ENCODE data around the gene KRT6A.

KRT6A gene

DNA sequence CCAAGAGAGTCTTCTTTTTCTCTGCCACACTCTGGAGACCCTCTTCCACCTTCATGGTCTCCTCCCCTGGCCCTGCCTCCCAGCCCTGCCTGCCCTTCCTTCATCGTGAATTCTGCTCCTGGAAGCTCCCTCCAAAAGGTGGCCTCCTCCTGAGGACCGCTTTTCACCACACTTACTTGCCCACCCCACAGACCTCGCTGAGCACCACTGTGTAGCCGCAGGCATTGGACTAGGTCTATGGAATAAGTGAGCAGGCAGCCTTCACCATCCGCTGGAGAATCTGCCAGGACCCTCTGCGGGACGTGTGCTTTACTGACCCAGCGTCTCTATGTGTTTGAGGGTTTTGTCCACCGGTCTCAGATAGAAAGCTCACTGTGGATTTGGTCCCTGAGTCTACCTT is 36.8 kb upstream of the KRT6A start (continued):
- TF ChIP-seq RARB (CRISPR knock-in tag; IDR thresholded peaks at IDR 0.05) (no peak), ZFP3 (CRISPR knock-in tag; IDR thresholded peaks at IDR 0.05) (no peak), CSDC2 (CRISPR knock-in tag; IDR thresholded peaks at IDR 0.05) (no peak)

DNA sequence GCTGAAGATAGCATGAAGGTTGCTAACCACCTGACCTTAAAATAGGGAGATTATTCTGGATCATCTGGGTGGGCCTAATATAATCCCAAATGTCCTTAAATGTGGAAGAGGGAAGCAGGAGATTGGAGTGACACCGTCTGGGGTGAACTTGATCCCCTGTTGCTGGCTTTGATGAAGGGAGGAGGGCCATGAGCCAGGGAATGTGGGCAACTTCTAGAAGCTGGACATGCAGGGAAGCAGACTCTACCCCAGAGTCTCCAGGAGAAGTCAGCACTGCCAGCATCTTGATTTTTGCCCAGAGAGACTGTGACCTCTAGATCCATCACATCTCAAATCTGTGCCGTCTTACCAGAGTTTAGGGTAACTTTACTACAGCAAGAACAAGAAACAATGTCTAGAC is 36.4 kb upstream of the KRT6A start:
- no peak for ATAC-seq
- no peak for TF ChIP-seq ZFP30 (CRISPR knock-in tag; IDR thresholded peaks at IDR 0.05)

DNA sequence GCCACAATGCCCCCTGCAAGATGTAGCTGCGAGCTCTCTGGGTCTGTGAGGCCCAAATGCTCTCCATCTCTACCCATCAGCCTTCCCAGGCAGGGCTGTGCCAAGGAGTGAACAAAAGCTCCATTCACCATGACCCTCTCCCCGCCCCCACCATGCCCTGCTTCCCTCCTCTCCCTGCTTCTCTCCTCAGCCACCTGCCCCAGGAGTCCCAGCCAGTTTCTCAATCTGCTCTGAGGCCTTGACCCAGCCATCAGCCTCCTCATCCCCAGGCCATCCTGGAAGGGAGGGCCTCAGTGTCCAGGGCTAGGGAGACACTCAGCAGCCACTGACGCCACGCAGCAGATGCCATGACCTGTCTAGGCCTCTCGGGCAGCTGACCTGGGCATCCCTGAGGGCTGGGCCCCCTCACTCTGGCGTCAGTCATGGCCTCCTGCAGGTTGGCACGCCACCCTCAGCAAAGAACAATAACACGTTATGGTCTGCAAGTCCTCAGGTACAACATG is 35.6 kb upstream of the KRT6A start:
- no peak for ATAC-seq
- TF ChIP-seq ISL1 (CRISPR knock-in tag; IDR thresholded peaks at IDR 0.05) (no peak), ZFP3 (CRISPR knock-in tag; IDR thresholded peaks at IDR 0.05) (no peak), TCF4 (CRISPR knock-in tag; IDR thresholded peaks at IDR 0.05; ENCODE audit: borderline replicate concordance) (no peak), GLIS3 (CRISPR knock-in tag; IDR thresholded peaks at IDR 0.05) (no peak), OSR1 (CRISPR knock-in tag; IDR thresholded peaks at IDR 0.05) (no peak), ESRRG (CRISPR knock-in tag; IDR thresholded peaks at IDR 0.05) (no peak), ZNF565 (CRISPR knock-in tag; conservative IDR thresholded peaks at IDR 0.05; ENCODE audit: low read depth) (no peak), ARNTL (CRISPR knock-in tag; IDR thresholded peaks at IDR 0.05; ENCODE audit: borderline replicate concordance, low read depth) (no peak), ZFP30 (CRISPR knock-in tag; IDR thresholded peaks at IDR 0.05) (no peak), TOX (CRISPR knock-in tag; IDR thresholded peaks at IDR 0.05; ENCODE audit: borderline replicate concordance) (no peak), ZNF70 (CRISPR knock-in tag; IDR thresholded peaks at IDR 0.05) (no peak), RARB (CRISPR knock-in tag; IDR thresholded peaks at IDR 0.05) (no peak), BACH2 (CRISPR knock-in tag; IDR thresholded peaks at IDR 0.05; ENCODE audit: borderline replicate concordance) (no peak)
- TF ChIP-seq, protein P1, sequence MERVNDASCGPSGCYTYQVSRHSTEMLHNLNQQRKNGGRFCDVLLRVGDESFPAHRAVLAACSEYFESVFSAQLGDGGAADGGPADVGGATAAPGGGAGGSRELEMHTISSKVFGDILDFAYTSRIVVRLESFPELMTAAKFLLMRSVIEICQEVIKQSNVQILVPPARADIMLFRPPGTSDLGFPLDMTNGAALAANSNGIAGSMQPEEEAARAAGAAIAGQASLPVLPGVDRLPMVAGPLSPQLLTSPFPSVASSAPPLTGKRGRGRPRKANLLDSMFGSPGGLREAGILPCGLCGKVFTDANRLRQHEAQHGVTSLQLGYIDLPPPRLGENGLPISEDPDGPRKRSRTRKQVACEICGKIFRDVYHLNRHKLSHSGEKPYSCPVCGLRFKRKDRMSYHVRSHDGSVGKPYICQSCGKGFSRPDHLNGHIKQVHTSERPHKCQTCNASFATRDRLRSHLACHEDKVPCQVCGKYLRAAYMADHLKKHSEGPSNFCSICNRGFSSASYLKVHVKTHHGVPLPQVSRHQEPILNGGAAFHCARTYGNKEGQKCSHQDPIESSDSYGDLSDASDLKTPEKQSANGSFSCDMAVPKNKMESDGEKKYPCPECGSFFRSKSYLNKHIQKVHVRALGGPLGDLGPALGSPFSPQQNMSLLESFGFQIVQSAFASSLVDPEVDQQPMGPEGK (CRISPR knock-in tag; IDR thresholded peaks at IDR 0.05; ENCODE audit: borderline replicate concordance): no peak
- TF ChIP-seq, protein P2, sequence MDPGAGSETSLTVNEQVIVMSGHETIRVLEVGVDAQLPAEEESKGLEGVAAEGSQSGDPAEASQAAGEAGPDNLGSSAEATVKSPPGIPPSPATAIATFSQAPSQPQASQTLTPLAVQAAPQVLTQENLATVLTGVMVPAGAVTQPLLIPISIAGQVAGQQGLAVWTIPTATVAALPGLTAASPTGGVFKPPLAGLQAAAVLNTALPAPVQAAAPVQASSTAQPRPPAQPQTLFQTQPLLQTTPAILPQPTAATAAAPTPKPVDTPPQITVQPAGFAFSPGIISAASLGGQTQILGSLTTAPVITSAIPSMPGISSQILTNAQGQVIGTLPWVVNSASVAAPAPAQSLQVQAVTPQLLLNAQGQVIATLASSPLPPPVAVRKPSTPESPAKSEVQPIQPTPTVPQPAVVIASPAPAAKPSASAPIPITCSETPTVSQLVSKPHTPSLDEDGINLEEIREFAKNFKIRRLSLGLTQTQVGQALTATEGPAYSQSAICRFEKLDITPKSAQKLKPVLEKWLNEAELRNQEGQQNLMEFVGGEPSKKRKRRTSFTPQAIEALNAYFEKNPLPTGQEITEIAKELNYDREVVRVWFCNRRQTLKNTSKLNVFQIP (CRISPR knock-in tag; IDR thresholded peaks at IDR 0.05; ENCODE audit: borderline replicate concordance, low read depth): no peak
- TF ChIP-seq, protein P3, sequence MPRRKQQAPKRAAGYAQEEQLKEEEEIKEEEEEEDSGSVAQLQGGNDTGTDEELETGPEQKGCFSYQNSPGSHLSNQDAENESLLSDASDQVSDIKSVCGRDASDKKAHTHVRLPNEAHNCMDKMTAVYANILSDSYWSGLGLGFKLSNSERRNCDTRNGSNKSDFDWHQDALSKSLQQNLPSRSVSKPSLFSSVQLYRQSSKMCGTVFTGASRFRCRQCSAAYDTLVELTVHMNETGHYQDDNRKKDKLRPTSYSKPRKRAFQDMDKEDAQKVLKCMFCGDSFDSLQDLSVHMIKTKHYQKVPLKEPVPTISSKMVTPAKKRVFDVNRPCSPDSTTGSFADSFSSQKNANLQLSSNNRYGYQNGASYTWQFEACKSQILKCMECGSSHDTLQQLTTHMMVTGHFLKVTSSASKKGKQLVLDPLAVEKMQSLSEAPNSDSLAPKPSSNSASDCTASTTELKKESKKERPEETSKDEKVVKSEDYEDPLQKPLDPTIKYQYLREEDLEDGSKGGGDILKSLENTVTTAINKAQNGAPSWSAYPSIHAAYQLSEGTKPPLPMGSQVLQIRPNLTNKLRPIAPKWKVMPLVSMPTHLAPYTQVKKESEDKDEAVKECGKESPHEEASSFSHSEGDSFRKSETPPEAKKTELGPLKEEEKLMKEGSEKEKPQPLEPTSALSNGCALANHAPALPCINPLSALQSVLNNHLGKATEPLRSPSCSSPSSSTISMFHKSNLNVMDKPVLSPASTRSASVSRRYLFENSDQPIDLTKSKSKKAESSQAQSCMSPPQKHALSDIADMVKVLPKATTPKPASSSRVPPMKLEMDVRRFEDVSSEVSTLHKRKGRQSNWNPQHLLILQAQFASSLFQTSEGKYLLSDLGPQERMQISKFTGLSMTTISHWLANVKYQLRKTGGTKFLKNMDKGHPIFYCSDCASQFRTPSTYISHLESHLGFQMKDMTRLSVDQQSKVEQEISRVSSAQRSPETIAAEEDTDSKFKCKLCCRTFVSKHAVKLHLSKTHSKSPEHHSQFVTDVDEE (CRISPR knock-in tag; IDR thresholded peaks at IDR 0.05): no peak

DNA sequence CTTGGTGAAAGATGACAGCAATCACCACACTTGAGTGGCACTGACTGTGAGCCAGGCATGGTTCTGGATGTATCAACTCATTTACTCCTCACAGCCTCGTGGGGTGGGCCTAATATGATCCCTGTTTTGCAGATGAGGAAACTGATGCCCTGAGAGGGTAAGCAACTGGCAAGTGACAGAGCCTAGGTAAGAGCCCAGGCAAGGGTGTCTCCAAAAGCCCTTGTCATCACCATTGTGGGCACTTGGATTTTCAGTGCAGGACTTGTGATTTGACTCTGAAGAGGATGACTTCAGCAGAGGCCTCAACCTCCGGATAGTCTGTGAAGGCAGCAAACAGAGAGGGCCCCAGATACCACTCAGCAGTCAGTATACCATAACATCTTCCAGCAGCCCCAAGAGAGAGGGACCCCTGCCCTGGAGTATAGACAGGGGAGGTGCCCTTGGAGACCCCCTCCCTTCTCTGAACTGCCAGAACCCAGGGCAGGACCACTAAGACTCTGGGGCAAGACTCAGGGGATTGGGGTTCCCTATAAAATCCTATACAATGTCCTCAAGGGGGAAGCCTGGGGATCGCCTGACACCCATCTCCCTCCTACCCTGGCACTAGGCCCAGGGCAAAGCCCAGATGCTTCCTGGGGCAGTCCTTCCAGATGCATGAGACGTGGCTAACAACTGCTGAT is 34.2 kb upstream of the KRT6A start:
- no peak for ATAC-seq
- TF ChIP-seq SNAI2 (CRISPR knock-in tag; IDR thresholded peaks at IDR 0.05) (no peak), ZFP30 (CRISPR knock-in tag; IDR thresholded peaks at IDR 0.05) (no peak), GLIS3 (CRISPR knock-in tag; IDR thresholded peaks at IDR 0.05) (no peak), ZNF565 (CRISPR knock-in tag; conservative IDR thresholded peaks at IDR 0.05; ENCODE audit: low read depth) (no peak), ISL1 (CRISPR knock-in tag; IDR thresholded peaks at IDR 0.05) (no peak), ZFP3 (CRISPR knock-in tag; IDR thresholded peaks at IDR 0.05) (no peak)
- TF ChIP-seq, protein P2 (CRISPR knock-in tag; IDR thresholded peaks at IDR 0.05; ENCODE audit: borderline replicate concordance, low read depth): no peak
- TF ChIP-seq, protein P3 (CRISPR knock-in tag; IDR thresholded peaks at IDR 0.05): no peak
